IMR-90 (cell line): ENCODE results near the gene LDLRAD4.

Experiments
- BHLHE40 ChIP-seq: fragments of 150-350 bp; IDR thresholded peaks from 2 replicates; pipeline ENCODE4 v1.6.1; 2016; ENCODE audit warnings: mild to moderate bottlenecking, low read depth, low read length
- CEBPB ChIP-seq: IDR thresholded peaks from 2 replicates; pipeline ENCODE4 v1.6.1; 2012; ENCODE audit warnings: low read depth, low read length, improper control_type of control experiment
- CTCF ChIP-seq: conservative IDR thresholded peaks from 2 replicates; pipeline ENCODE4 v1.5.1; 2012; ENCODE audit warnings: mild to moderate bottlenecking, low read depth, low read length, improper control_type of control experiment
- FOS ChIP-seq: fragments of 150-350 bp; IDR thresholded peaks from 2 replicates; pipeline ENCODE4 v1.6.1; 2016; ENCODE audit warnings: low read depth, low read length
- MAFK ChIP-seq: IDR thresholded peaks from 2 replicates; pipeline ENCODE4 v1.6.1; 2012; ENCODE audit warnings: low read depth, low read length, improper control_type of control experiment
- MXI1 ChIP-seq: IDR thresholded peaks from 2 replicates; pipeline ENCODE4 v1.6.1; 2012; ENCODE audit warnings: low read depth, mild to moderate bottlenecking, low read length, moderate library complexity, borderline replicate concordance
- NFE2L2 ChIP-seq: fragments of 150-350 bp; IDR thresholded peaks from 2 replicates; pipeline ENCODE4 v1.6.1; 2016; ENCODE audit warnings: low read depth, mild to moderate bottlenecking, low read length
- POLR2A ChIP-seq: IDR thresholded peaks from 2 replicates; pipeline ENCODE4 v1.6.1; 2012; ENCODE audit warnings: mild to moderate bottlenecking, low read depth, low read length
- RAD21 ChIP-seq: IDR thresholded peaks from 2 replicates; pipeline ENCODE4 v1.6.1; 2012; ENCODE audit warnings: low read length, improper control_type of control experiment
- RCOR1 ChIP-seq: IDR thresholded peaks from 2 replicates; pipeline ENCODE4 v1.6.1; 2012; ENCODE audit warnings: mild to moderate bottlenecking, low read length, improper control_type of control experiment; ENCODE audit not compliant: insufficient replicate concordance
- USF2 ChIP-seq: fragments of 150-350 bp; IDR thresholded peaks from 2 replicates; pipeline ENCODE4 v1.6.1; 2017; ENCODE audit warnings: mild to moderate bottlenecking, antibody characterized with exemption, low read length, low read depth

GRCh38 chr18:13518382-13518781 lies 299.8 kb downstream of the LDLRAD4 start:
- TF ChIP-seq CTCF (no peak), POLR2A (no peak), MXI1 (no peak), MAFK (no peak), RAD21 (no peak), BHLHE40 (no peak), RCOR1 (no peak), USF2 (no peak), NFE2L2 (no peak), FOS (no peak), CEBPB (no peak)
